Measurements from ENCODE around the gene TLE2.

The TLE2 gene

GRCh38 chr19:3067563-3067962 is 38.5 kb upstream of the TLE2 start:
- H3K4me3 ChIP-seq (ENCODE audit: control insufficient read depth, low read depth, low read length): no peak overlapping the region
- no peak for TF ChIP-seq CTCF (IDR thresholded peaks at IDR 0.05; ENCODE audit: control insufficient read depth, insufficient read depth, low read depth, low read length, missing control alignments)
- DNase-seq (ENCODE audit: low read depth): no peak

- no peak for TF ChIP-seq CTCF (IDR thresholded peaks at IDR 0.05; ENCODE audit: control insufficient read depth, insufficient read depth, low read depth, low read length, missing control alignments)
- DNase-seq (ENCODE audit: low read depth): no peak
- H3K4me3 ChIP-seq (ENCODE audit: control insufficient read depth, low read depth, low read length): no peak overlapping the region
These were observed 37.5 kb upstream of the TLE2 start for GRCh38 chr19:3066482-3067049.

GRCh38 chr19:3065675-3066357 is 36.7 kb upstream of the TLE2 start:
- TF ChIP-seq CTCF (IDR thresholded peaks at IDR 0.05; ENCODE audit: control insufficient read depth, insufficient read depth, low read depth, low read length, missing control alignments): no peak
- no peak for DNase-seq (ENCODE audit: low read depth)
- no peak overlapping the region for H3K4me3 ChIP-seq (ENCODE audit: control insufficient read depth, low read depth, low read length)

- H3K4me3 ChIP-seq (ENCODE audit: control insufficient read depth, low read depth, low read length): no peak overlapping the region
- DNase-seq (ENCODE audit: low read depth): no peak
- no peak for TF ChIP-seq CTCF (IDR thresholded peaks at IDR 0.05; ENCODE audit: control insufficient read depth, insufficient read depth, low read depth, low read length, missing control alignments)
These were observed 34.9 kb upstream of the TLE2 start for GRCh38 chr19:3064011-3064330.

- no peak for DNase-seq (ENCODE audit: low read depth)
- H3K4me3 ChIP-seq (ENCODE audit: control insufficient read depth, low read depth, low read length): peak within 1 kb of the TSS; percentile 98
- TF ChIP-seq CTCF (IDR thresholded peaks at IDR 0.05; ENCODE audit: control insufficient read depth, insufficient read depth, low read depth, low read length, missing control alignments): no peak
These were observed 33.4 kb upstream of the TLE2 start, which contains the start of gene TLE5 for GRCh38 chr19:3062165-3063105. TSS of gene TLE5 (minus strand) at chr19:3062495. CDS start at chr19:3062200, 295 bp downstream.

GRCh38 chr19:3061182-3062161 is 32.4 kb upstream of the TLE2 start:
- no peak for DNase-seq (ENCODE audit: low read depth)
- peak; percentile 32 for TF ChIP-seq CTCF (IDR thresholded peaks at IDR 0.05; ENCODE audit: control insufficient read depth, insufficient read depth, low read depth, low read length, missing control alignments)

More at GRCh38 chr19:3061182-3062161, 32.4 kb upstream of the TLE2 start:
- H3K4me3 ChIP-seq (ENCODE audit: control insufficient read depth, low read depth, low read length): peak overlapping the region; percentile 98
